Peyer's patch (tissue), 4 donors: ENCODE results near the gene C17orf67. TPM values are rescaled to one million over a fixed set of nuclear protein-coding genes. Genes with fewer than 3 reads are reported as not detected.

Experiments used
- DNase-seq, 3 donors: peaks; one replicate each; pipeline ENCODE4 v3.0.0-alpha.2; 2017 to 2019
- H3K27ac ChIP-seq, 4 donors: fragments of 200-600 bp; sonication (generic); one replicate each; pipeline ENCODE4 v1.5.1; 2016 to 2019
- H3K27me3 ChIP-seq, 2 donors: fragments of 200-600 bp; sonication (generic); one replicate each; pipeline ENCODE4 v1.5.1; 2019
- H3K36me3 ChIP-seq, 3 donors: fragments of 200-600 bp; sonication (generic); one replicate each; pipeline ENCODE4 v1.5.1; 2016 to 2019
- H3K4me1 ChIP-seq, 4 donors: fragments of 200-600 bp; sonication (generic); one replicate each; pipeline ENCODE4 v1.5.1; 2016 to 2019
- H3K4me3 ChIP-seq, 4 donors: fragments of 200-600 bp; sonication (generic); 1 replicate in 3 of 4; 2 replicates in 1 of 4; pipeline ENCODE4 v1.5.1; 2016 to 2019; ENCODE audit warnings: mild to moderate bottlenecking in 1 of 4
- H3K9me3 ChIP-seq, 4 donors: fragments of 200-600 bp; sonication (generic); one replicate each; pipeline ENCODE4 v1.5.1; 2016 to 2019; ENCODE audit warnings: mild to moderate bottlenecking in 1 of 4
- POLR2A ChIP-seq, 2 donors: fragments of 450-650 bp; IDR thresholded peaks; one replicate each; pipeline ENCODE4 v1.5.1; 2017; ENCODE audit warnings: antibody characterized with exemption in 2 of 2, mild to moderate bottlenecking in 2 of 2, moderate library complexity in 2 of 2
- total RNA-seq, 4 donors: library from RNA; depleted of rRNA; stranded (reverse); fragments of >200 nt; gene quantifications; one replicate each; pipeline ENCODE4 v1.1.0, GENCODE V29; 2016
- TF ChIP-seq, protein P1 (sequence below), 6 experiments: fragments of 450-650 bp in 4 of 6; fragments of 200-600 bp in 2 of 6; sonication (generic) in 1 of 6; IDR thresholded peaks; one replicate each; pipeline ENCODE4 v1.5.1; 2017 to 2019; ENCODE audit warnings: antibody characterized with exemption in 6 of 6, mild to moderate bottlenecking in 3 of 6, moderate library complexity in 1 of 6

The C17orf67 gene
- total RNA-seq, 4 donors from 2014 or later = 1.7 to 10.7 TPM; not detected in 2

DNA sequence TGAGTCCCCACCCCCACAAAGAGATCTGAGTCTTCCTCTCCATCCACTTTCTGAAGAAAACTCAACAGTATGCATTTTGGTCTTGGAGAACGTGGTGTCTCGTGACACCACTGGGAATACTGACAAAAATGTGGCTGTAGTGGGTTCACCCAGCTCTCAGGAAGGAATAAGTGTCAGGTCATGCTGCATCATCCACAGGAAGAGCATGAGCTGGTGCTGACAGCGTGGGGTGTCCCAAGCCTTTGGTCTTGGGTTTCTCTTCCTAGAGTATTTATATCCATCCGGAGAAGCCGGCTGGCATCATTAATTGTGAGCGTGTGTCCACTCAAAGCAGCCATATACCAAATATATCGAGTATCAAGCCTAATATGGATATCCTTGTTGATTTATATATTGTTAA is 55.9 kb downstream of the C17orf67 start:
- TF ChIP-seq POLR2A (IDR thresholded peaks at IDR 0.05) = no peak
- TF ChIP-seq, protein P1, sequence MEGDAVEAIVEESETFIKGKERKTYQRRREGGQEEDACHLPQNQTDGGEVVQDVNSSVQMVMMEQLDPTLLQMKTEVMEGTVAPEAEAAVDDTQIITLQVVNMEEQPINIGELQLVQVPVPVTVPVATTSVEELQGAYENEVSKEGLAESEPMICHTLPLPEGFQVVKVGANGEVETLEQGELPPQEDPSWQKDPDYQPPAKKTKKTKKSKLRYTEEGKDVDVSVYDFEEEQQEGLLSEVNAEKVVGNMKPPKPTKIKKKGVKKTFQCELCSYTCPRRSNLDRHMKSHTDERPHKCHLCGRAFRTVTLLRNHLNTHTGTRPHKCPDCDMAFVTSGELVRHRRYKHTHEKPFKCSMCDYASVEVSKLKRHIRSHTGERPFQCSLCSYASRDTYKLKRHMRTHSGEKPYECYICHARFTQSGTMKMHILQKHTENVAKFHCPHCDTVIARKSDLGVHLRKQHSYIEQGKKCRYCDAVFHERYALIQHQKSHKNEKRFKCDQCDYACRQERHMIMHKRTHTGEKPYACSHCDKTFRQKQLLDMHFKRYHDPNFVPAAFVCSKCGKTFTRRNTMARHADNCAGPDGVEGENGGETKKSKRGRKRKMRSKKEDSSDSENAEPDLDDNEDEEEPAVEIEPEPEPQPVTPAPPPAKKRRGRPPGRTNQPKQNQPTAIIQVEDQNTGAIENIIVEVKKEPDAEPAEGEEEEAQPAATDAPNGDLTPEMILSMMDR (IDR thresholded peaks at IDR 0.05) = no peak
- H3K9me3 ChIP-seq = no peaks in the 10 kb centered on the region
- no peak overlapping the region for H3K4me3 ChIP-seq
- H3K27ac ChIP-seq = no peak overlapping the region
- H3K4me1 ChIP-seq = peaks cover 0 to 11% (median 0%) of the 10 kb centered on the region in 4 donors
- no peak for DNase-seq
- no peaks in the 10 kb centered on the region for H3K36me3 ChIP-seq
- no peaks in the 10 kb centered on the region for H3K27me3 ChIP-seq

DNA sequence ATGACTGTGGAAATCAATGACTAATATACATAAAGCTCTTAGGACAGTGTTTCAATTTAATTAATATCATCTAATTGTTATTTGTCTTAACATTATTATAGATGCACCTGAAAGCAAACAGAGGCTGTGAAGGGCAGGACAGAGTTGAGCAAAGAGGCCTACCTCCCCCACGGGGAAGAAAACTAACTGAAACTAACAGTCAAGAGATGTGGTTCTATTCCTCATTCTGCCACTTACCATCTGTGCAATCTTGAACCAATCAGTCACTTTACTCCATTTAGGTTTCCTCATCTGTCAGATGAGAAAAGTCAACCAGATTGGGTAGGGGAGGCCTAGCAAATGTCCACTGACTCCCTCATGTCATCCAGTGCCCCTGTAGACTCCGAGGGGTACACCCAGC is 59.1 kb downstream of the C17orf67 start:
- Histone ChIP-seq H3K9me3 (no peaks in the 10 kb centered on the region), H3K4me1 (peaks cover 0 to under 1% (median 0%) of the 10 kb centered on the region in 4 donors), H3K36me3 (no peaks in the 10 kb centered on the region), H3K27me3 (no peaks in the 10 kb centered on the region), H3K27ac (no peak overlapping the region), H3K4me3 (no peak overlapping the region)
- TF ChIP-seq POLR2A (IDR thresholded peaks at IDR 0.05) = no peak
- TF ChIP-seq, protein P1 (IDR thresholded peaks at IDR 0.05) = no peak
- no peak for DNase-seq

DNA sequence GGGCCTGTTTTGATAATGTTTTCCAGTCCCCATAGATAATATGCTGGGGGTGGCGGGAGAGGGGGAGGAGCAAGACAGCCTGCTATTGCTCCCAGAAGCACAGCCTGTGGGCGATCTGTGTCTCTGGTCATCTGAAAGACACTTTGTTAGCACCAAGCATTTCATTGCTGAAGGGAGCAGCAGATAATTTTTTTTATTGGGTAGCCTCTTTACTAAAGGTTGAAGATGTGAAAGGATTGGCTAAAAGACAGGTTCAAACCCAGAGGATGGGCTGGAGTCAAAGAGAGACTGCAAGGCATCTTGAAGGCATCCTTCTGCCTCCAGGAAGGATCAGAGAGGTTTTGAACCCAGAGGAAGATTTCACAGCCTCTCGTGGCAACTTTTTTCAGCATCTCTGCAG is 60.6 kb downstream of the C17orf67 start:
- DNase-seq = no peak
- TF ChIP-seq, protein P1 (IDR thresholded peaks at IDR 0.05) = no peak
- no peak for TF ChIP-seq POLR2A (IDR thresholded peaks at IDR 0.05)
- Histone ChIP-seq H3K36me3 (no peaks in the 10 kb centered on the region), H3K27me3 (no peaks in the 10 kb centered on the region), H3K4me3 (no peak overlapping the region), H3K4me1 (no peaks in the 10 kb centered on the region), H3K27ac (no peak overlapping the region), H3K9me3 (no peaks in the 10 kb centered on the region)

DNA sequence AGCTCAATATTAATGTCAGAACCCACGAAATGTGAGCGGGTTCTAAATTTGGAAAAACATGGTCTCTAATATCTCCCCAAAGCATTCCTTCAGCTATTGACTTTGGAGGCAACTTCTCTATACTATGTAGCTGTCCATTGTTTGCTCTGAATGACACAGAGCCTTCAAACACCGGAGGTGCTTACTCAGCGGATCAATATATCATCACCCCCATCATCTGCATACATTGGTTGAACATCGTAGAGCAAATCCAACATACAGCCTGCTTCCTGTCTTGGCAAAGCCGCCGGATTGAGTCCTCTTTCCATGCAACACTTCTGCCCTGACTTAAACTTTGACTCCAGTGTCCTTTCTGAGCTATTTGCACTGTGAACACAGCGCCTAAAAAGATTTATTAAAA is 61.3 kb downstream of the C17orf67 start:
- H3K36me3 ChIP-seq = no peaks in the 10 kb centered on the region
- H3K4me3 ChIP-seq = no peak overlapping the region

DNA sequence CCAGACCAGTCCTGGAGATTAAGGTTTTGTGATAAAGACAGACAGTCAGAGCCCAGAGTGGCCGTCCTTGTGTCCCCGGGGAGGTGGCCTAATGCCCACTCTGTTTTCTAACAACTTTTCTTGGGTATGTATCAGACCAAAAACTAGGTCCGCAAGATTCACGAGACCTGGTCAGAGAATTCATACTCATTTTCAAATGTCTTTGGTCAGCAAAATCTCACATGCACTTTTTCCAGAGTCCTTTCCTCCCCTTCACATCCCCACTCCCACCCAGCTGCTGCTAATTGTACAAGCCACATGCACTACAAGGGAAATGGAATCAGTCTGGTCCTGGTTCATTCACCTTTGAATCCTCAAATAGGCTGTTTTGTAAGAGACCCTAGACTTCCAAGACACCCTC is 61.7 kb downstream of the C17orf67 start:
- Histone ChIP-seq H3K9me3 (no peaks in the 10 kb centered on the region), H3K27me3 (no peaks in the 10 kb centered on the region), H3K4me3 (no peak overlapping the region), H3K27ac (no peak overlapping the region), H3K36me3 (no peaks in the 10 kb centered on the region), H3K4me1 (no peaks in the 10 kb centered on the region)
- DNase-seq = no peak
- TF ChIP-seq, protein P1 (IDR thresholded peaks at IDR 0.05) = no peak
- TF ChIP-seq POLR2A (IDR thresholded peaks at IDR 0.05) = no peak

More for the DNA sequence above, 61.3 kb downstream of the C17orf67 start:
- H3K9me3 ChIP-seq = no peaks in the 10 kb centered on the region
- no peak for DNase-seq
- no peaks in the 10 kb centered on the region for H3K27me3 ChIP-seq
- H3K27ac ChIP-seq = no peak overlapping the region
- TF ChIP-seq POLR2A (IDR thresholded peaks at IDR 0.05) = no peak
- TF ChIP-seq, protein P1 (IDR thresholded peaks at IDR 0.05) = no peak
- H3K4me1 ChIP-seq = no peaks in the 10 kb centered on the region

DNA sequence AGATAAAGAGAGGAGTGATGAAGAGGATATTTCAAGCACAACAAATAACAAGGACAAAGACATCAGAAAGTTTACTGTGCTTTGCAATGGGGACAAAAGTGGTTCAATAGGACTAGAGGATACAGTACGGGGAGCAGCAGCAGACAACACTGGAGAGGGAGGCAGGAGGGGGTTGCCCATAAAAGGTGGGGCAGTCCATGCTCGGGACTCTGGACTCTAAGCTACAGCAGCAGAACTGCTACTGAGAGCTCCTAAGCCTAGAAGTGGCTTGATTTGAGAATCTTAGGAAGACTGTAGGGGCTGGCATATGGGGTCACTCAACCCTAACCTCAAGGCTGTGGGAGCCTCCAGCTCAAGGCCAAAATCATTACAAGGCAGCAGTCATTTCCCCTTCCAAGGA is 62.2 kb downstream of the C17orf67 start:
- Histone ChIP-seq H3K9me3 (no peaks in the 10 kb centered on the region), H3K36me3 (no peaks in the 10 kb centered on the region), H3K4me1 (no peaks in the 10 kb centered on the region), H3K27ac (no peak overlapping the region), H3K4me3 (no peak overlapping the region), H3K27me3 (no peaks in the 10 kb centered on the region)
- TF ChIP-seq POLR2A (IDR thresholded peaks at IDR 0.05) = no peak
- TF ChIP-seq, protein P1 (IDR thresholded peaks at IDR 0.05) = no peak
- DNase-seq = no peak
